Stimulated activated CD8-positive, alpha-beta memory T cell treated with anti-CD3 and anti-CD28 coated beads, Interleukin-4, amount 100 ng/mL, for 1 hour (primary cell): ENCODE measurements around the gene CADPS2.

Source experiments
- DNase-seq, 2 donors: peaks; one replicate each; pipeline ENCODE4 v3.0.0-alpha.2; 2020; ENCODE audit warnings: low read depth in 2 of 2, low spot score in 1 of 2

The CADPS2 gene

DNA sequence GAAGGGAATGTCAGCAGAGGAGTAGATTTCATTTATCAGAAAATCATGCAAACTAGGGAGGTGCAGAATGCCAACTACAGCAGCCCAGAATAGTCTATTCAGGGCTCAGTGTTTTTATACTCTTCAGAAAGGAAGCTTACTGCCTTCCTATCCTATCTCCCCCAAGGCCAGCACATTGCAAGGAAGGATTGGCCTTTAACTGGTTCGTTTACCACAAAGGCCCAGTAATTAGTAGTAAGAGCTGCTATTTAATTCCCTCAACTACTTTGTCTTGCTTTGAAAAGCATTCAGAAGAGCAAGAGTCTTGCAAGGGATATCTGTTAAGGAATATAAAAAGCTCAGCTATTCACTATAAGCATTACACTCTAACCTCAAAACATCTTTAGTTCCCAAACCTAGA lies 97.1 kb downstream of the CADPS2 start:
- no peak for DNase-seq

DNA sequence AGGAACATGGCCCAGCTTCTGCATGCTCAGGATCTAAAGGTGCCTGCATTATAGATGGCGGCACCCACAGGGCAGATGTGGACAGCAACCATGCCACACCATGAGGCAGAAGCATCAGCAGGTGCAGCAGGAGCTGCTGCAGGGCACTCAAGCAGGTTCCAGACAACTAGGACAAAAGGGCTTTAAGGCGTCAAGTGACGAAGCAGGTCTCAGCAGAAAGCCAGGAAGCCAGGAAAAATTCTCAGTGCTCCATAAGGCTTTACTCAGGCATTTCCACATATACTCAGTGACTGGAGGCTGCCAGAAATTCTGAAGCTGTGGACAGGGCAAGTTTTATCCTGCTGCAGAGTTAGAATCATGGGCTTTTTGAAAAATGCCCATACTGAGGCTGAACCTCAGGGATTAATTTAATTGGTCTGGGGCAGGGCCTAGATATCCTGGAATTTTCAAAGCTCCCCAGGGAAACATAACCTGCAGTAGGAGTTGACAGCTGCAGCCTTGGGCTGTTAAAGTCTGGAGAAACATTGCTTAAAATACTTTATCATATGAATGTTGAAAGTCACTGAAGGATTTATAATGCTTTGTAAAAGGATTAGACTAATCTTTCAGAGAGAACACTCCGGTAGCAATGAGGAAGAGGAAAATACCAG lies 115.4 kb downstream of the CADPS2 start:
- DNase-seq: no peak

DNA sequence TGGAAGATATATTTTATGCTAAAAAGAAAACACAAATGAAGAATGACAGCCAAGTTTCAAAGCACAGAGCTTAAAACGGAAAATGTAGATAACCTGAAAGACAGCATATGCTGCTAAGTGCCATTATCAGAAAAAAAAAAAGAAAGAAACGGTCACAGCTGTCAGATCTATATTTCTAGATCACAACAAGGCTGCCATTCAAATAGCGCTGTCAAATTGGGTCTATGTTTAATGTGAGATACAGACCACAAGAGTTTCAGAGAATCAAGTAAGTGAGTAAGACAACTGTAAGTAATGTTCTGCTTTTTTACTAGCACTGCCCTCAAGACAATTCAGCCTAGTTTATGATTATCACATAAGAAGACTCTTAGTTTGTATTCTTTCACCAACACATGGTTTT lies 117.4 kb downstream of the CADPS2 start:
- DNase-seq: no peak

DNA sequence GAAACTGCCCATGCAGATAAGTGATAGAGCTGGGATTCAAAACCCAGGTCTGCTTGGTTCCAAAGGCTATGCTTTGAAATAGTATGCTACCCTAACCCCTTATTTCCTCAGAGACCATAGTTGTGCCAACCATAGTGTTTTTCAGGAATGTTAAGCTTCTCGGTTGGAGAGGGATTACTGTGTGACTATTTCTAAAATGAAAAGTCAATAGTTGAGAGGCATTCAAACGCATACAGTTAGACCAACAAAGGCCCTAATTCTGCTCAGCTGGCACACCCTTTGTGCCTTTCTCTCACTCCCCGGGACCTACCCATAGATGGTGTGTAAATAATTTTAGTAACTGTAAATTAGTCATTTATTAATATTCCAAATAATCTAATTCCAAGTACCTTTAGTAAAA lies 118.9 kb downstream of the CADPS2 start:
- DNase-seq: no peak

DNA sequence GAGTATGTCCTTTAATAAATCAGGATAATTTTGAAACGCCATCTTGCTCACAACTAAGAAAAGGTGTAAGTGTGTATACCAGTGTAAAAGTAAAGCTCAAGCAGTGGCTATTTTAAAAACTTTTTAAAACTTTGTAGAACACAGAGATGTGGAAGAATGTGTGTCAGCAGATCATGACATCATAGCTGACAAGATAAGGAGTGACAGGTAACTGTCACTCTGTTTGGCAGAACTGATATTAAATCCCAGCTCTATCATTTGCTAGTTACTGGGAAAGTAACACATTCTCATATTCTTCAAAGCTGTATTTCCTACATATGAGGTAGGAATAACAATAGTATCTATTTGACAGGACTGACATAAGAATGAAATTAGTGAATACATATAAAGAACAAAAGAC lies 119.7 kb downstream of the CADPS2 start:
- DNase-seq: no peak

DNA sequence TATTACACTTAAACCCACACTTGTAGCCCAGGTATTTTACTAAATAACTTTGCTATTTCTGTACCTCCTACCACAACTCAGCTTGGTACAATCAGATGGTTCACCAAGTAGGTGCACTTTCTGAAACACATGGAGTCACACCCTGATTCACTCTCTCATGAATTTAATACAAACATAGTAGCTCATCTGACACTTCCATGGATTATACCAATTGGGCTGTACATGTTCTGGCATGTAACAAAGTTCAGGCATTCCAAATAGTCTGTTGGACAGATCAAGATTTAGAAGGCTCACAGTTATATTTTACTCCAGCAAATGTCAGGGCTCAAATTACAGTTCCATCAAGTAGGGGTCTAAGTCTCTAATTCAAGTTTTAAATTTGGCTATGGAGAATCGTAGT lies 121.4 kb downstream of the CADPS2 start:
- no peak for DNase-seq

DNA sequence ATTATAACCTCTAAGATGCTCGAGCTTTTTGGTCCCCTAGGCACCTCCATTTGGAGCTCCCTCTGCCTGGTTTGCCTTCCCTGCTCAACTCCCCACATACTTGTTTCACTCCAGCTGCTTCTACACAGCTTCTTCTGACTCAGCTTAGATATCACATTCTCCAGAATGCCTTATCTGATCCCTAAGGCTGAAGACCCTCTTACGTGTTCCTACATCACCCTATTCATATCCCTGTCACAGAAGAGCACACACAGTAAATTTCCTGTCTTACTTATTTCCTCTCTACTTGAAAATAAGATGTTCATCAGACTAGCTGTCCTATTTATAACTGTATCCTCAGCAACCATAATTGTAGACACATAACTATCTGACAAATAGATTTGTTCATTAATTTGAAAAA lies 122.2 kb downstream of the CADPS2 start:
- DNase-seq: no peak

DNA sequence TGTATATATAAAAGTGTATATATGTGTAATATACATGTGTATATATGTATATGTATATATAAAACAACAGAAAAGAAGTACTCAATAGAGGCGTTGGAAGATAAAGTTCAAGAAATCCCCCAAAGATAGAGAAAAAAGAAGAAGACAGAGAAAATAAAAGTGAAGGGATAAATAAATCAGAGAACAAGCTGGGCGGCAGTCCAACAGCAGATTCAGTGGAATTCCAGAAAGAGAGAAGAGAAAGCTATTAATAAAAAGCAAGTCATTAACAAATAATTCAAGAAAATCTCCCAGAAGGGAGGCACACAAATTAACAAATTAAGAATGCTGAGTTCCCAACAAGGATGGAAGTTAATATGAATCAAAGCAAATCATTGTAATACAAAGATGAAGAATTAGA lies 124.2 kb downstream of the CADPS2 start:
- no peak for DNase-seq

DNA sequence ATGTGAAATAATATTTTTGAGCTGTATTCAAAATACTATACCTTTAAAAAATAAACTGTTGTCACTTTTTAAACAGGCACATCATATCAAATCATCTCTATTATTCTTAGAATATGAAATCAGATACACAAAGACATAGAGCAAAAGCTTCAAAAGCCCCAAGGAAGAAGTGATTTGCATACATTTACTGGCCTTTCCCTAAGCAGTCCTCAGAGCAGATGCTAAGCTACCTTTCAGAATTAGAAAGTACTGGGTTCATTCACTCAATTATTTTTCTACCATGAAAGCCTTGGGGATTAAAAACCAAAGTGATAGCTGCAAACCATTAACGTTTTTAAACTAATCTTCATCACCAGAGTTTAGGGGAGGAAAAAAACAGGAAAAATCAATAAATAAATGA lies 127.8 kb downstream of the CADPS2 start:
- DNase-seq: no peak

DNA sequence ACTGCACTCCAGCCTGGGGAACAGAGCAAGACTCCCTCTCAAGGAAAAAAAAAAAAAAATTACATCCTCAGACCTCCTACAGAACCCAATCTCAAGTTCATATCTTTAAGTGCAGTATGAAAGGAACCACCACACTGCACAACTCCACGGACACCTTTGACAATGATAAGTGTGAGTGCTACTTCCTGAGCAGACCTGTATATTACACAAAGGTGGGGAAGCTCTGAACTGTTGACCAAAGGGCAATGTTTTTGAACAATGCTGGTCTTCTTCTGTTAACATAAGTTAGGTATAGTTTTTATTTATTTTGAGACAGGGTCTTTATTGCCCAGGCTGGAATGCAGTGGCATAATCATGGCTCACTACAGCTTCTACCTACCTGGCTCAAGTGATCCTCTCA lies 129.4 kb downstream of the CADPS2 start:
- no peak for DNase-seq

DNA sequence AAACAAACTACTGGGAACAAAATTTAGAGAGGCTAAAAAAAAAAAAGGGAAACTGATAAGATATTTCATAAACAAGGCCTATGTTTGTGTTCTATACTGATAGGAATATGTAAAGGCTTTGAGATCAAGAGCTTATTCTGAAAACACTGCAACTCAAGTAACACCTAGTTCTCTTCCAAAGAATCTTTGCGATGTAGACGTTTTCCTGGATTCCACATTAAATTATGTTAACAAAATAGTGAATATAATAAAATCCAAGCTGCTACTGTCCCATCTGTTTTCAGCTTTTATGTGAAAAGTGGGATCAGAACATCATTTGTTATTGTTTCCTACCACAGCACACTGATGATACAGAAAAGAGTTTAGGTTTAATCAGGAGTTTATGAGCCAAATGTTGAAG lies 130.6 kb downstream of the CADPS2 start:
- DNase-seq: no peak

DNA sequence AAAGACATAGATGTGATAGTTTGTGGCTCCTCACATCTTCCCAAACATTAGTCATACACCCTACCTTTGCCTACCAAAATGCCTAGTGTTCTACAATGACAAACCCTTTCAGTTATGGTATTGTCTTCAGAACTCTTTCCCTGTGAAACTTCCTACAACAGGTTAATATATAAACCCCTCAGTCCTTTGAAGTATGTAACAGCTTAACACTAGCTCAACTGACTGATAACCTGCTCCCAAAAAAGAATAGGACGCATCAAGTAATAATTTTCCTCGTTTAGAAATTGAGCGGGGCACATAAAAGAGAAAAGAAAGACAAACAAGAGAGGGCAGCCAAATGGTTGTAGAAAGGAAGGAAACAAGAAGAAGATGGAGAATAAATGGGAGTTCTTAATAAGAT lies 133.7 kb downstream of the CADPS2 start:
- no peak for DNase-seq

DNA sequence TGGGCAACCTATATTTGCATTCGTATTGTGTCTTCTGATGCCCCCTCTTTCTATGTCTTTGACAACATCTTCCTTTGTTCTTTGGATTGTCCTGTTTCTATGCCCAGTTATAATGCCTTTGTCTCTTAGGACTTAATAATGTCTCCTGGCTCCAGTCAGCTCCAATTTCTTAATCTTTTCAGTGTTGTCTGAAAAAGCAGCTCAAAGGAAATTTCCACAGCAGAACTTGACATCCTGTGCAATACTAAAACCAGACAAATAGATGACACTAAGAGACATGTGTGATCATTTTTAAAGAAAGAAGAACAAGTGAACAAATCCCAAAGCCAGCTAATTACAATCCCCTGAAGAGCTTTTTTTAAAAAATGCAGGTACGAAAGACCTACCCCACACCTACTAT lies 135.9 kb downstream of the CADPS2 start:
- DNase-seq: no peak

DNA sequence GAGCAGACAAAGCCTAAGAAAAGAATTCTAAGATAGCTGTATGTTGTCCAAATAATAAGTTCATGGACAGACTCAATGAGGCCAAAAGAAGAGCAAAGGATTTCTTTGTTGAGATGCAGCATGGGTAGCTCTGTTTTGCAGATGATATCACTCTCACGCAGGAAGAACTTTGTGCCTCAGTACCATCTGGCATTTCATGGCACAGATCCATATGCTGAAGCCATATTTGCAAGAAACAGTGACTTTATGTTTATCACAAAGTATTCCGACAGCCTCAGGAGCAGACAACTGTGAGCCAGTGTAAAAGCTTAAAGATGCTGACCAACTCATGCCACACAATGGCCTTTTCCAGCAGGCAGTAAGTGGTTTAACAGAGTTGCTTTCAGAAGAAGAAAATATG lies 138.1 kb downstream of the CADPS2 start:
- no peak for DNase-seq

DNA sequence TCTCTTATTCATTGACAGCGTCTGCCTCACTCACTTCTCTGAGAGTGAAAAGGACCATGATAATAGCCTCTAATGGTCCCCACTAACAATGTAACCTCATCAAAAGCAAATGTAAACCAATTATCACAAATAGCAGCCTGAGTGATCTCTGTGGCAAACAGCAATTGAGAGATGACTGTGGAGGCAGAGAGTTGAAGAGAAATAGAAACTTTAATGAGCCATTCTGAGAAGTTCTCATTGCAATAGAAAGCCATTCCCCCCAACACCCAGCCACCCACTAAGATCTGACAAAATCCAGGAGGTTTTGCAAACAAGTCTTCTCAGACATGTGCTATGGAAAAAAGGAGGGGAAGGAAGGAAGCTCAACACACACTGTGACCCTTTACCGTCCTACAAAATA lies 139.3 kb downstream of the CADPS2 start:
- no peak for DNase-seq

DNA sequence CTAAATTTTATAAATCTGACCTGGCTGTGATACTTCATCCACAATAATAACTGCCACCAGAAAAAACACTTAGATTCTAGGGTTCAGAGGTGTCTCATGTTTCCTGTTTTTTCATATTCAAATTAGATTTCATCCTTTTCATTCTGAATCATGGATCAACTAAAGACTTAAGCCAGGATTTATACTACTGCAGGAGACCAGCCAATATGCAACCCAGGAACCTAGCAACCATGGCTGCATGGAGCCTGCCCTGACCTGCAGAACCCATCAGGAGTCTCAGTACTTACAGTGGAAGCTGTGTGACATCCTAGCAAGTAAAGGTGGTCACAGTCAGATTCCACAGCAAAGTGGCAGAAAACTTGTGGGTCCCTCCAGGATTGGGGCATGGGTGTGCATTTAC lies 143.0 kb downstream of the CADPS2 start:
- DNase-seq: no peak

DNA sequence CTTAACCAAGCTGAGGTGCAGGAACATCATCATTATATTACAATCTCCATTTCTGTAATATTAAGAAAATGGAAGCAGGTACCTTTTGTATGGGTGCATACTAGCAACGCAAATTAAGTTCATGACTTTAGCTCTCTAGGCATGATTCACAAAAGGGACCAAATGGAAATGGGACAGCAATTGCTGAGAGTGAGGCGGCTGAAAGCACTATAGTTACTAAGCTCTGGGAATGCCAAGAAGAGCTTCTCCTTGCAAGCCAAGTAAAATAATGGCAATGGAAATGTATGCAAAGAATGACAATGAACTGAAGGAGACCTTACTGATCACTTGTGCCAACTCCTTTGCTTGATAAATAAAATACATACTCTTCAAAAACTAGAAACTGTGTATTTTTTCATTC lies 147.3 kb downstream of the CADPS2 start:
- DNase-seq: no peak

DNA sequence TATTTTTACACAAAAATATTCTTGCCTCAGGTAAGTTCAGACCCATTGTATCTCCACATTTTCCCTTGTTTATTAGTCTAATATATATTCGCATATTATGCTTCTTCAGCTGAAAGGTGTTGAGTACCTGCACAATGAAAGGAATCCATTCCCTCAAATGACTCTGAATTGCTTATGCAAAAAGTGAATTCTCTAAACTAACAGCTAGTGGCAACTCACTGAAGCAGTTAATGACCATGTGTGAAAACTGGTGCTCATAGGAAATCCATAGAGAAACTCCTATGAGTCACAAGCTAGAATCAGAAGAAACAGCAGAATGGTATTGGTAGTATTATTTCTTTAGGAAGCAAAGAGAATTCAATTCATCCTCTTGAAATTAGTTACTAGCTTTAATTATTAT lies 150.1 kb downstream of the CADPS2 start:
- no peak for DNase-seq

DNA sequence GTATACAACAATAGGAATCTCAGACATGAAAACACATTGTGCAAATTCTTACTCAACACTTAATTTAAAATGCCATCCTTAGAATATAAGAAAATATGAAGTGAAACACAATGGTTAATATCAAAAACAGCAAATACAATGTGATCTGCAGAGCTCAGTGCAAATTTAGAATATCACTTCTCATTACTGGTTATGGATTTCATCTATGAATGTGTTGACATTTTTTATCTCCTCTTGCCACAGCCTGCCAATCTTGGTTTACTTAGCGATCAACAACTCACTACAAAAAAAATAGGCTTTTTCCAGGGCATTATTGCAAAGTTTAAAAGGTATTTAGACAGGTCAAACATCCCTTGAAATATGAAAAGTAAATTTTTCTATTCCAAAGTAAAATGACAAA lies 158.5 kb downstream of the CADPS2 start:
- DNase-seq: no peak

DNA sequence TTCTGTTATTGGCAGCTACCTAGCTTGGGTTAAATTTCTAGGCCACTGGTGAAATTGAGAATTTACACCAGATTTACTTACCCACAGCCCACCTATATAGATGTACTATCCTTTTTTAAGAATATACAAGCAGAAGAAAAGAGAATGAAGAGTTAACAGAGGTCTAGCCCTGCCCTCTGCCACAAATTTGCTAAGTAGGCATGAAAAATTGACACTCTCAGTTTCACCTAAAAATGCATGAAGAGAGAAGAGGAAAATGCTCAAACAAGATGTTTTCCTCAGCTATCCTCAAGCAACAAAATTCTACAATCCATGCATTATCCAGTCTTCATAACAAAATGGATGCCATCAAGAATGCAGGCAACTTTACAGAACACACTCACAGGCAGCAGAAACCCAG lies 158.9 kb downstream of the CADPS2 start:
- DNase-seq: no peak

DNA sequence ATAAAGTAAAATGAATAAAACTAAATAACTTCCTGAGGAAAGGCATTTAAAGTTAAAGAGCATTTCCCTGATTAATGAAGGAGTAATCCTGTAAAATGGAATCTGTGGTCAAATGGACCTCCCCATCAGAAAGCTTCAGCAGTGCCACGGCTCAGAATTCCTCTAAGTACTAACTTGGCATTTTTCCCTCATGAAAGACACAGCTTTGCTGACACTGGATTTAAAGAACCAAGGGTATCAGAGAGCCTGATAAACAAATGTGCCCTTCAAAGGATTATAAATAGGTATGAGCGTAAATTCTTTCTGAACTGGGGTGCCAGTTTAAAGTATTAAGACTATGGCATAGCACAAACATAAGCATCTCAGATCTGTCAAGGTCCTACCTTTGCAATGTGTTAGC lies 159.4 kb downstream of the CADPS2 start:
- DNase-seq: no peak

DNA sequence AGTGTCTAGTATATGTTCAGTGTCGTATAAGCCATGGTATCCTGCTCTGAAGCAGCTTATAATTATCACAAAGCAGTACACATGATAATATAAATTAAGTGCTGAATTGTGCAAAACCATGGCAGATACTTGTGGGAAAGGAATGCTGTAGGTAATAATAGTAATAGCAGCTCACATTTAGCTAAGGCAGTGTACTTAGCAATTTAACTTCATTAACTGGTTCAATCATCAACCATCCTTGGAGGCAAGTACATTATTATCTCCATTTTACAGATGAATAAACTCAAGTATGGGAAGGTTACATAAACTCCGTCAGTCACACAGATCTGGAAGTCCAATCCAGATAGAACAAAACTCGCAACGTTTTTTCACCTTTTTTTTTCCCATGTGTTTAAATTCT lies 161.9 kb downstream of the CADPS2 start:
- no peak for DNase-seq

DNA sequence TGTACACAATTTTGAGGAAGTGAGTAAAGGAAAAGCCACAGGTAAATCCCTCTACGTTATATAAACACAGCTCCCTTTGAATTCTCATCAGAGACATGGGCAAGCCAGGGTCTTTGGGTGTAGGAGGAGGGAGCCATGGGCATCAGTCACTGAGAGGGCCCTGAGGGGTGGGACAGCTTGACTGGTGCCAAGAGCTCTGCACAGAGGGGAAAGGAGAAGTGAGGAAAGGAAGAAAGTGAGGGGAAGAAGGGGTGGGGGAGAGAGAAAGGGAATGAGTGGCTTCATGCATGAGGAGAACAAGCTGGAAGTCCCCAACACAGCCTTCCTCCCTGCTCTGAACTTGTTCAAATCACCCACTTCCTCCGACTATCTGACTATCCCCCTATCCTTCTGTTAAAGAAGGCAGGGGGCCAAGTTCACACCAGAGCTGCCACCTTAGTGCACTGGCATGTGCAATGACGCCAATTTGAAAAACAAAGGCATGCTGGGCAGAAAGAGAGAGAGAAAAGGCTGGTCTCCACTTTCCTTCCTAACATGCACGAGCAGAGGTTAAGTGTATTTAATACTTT lies 167.2 kb downstream of the CADPS2 start:
- DNase-seq: no peak
